ENCODE results near the gene TECPR2.
A peak's percentile ranks its signal among the peaks of the same experiment; 100 is the strongest.
"Not testable (repeated sequence)": the region's sequence is repeated elsewhere in the genome, so short reads cannot be mapped to it uniquely, and the experiment has no call there.

Gene TECPR2

GRCh38 chr14:102513899-102514772 is 151.4 kb downstream of the TECPR2 start:
- DNase-seq: no peak

- DNase-seq: no peak
These were observed 152.4 kb downstream of the TECPR2 start for GRCh38 chr14:102514987-102515733.

- no peak for DNase-seq
These were observed 154.0 kb downstream of the TECPR2 start for GRCh38 chr14:102516531-102517391.

GRCh38 chr14:102517392-102518062 is 154.8 kb downstream of the TECPR2 start:
- DNase-seq: no peak

- no peak for DNase-seq
These were observed 155.4 kb downstream of the TECPR2 start for GRCh38 chr14:102518063-102518648.

- not testable (repeated sequence) for DNase-seq
These were observed 157.0 kb downstream of the TECPR2 start for GRCh38 chr14:102519709-102520108.

- DNase-seq: no peak
These were observed 160.4 kb downstream of the TECPR2 start for GRCh38 chr14:102523200-102523568.

- DNase-seq: no peak
These were observed 161.1 kb downstream of the TECPR2 start for GRCh38 chr14:102523569-102524450.

GRCh38 chr14:102524451-102525218 is 161.9 kb downstream of the TECPR2 start:
- DNase-seq: peak; percentile 83

- DNase-seq: no peak
These were observed 162.6 kb downstream of the TECPR2 start for GRCh38 chr14:102525219-102525928.

GRCh38 chr14:102525929-102526497 is 163.3 kb downstream of the TECPR2 start:
- DNase-seq: no peak

GRCh38 chr14:102528431-102529170 is 165.9 kb downstream of the TECPR2 start:
- DNase-seq: no peak

- no peak for DNase-seq
These were observed 168.2 kb downstream of the TECPR2 start for GRCh38 chr14:102530828-102531478.

GRCh38 chr14:102532204-102532658 is 169.5 kb downstream of the TECPR2 start:
- DNase-seq: no peak

- DNase-seq: no peak
These were observed 175.3 kb downstream of the TECPR2 start for GRCh38 chr14:102537981-102538601.

- DNase-seq: no peak
These were observed 176.1 kb downstream of the TECPR2 start for GRCh38 chr14:102538602-102539543.
